Activated naive CD8-positive, alpha-beta T cell treated with anti-CD3 and anti-CD28 coated beads, Interleukin-2, amount 10 ng/mL, durations not matched to agents 7 days and 5 days (primary cell): Measurements from ENCODE around the gene RPL37. TPM values are rescaled to one million over a fixed set of nuclear protein-coding genes. Genes with fewer than 3 reads are reported as not detected.

Source experiments
- ATAC-seq: fragments of 150-1000 bp; cut with Tn5 transposase; one replicate; pipeline ENCODE4 v1.10.0; 2021; ENCODE audit warnings: low read depth, moderate library complexity
- POLR2A ChIA-PET: fragments of 350-600 bp; sonication (Branson Sonifier 250); formaldehyde crosslinking; loops from one replicate; lab custom pipeline; 2021; ENCODE audit warnings: antibody characterized with exemption; lab: Charles Lee
- DNase-seq: peaks from one replicate; pipeline ENCODE4 v3.0.0; 2021
- H3K27ac Mint-ChIP-seq: one replicate; pipeline ENCODE4 v1.8.0; 2022; ENCODE audit warnings: mild to moderate bottlenecking, mixed read lengths
- H3K27me3 Mint-ChIP-seq: one replicate; pipeline ENCODE4 v1.8.0; 2022; ENCODE audit warnings: mild to moderate bottlenecking, moderate library complexity, mixed read lengths
- H3K36me3 Mint-ChIP-seq: one replicate; pipeline ENCODE4 v1.8.0; 2021; ENCODE audit warnings: mild to moderate bottlenecking, mixed read lengths
- H3K4me1 Mint-ChIP-seq: one replicate; pipeline ENCODE4 v1.8.0; 2021; ENCODE audit warnings: mixed read lengths
- H3K4me3 Mint-ChIP-seq: one replicate; pipeline ENCODE4 v1.8.0; 2022; ENCODE audit warnings: mild to moderate bottlenecking, moderate library complexity, mixed read lengths
- H3K9me3 Mint-ChIP-seq: one replicate; pipeline ENCODE4 v1.8.0; 2021; ENCODE audit warnings: mixed read lengths
- total RNA-seq, 2 experiments: library from RNA; stranded (reverse); gene quantifications; one replicate each; pipeline ENCODE4 v1.2.3, GENCODE V29; 2021

Gene RPL37
- total RNA-seq, 2 experiments from 2014 or later, result 1,700 to 1,758 TPM

- POLR2A ChIA-PET, result no interaction called here
- H3K27ac Mint-ChIP-seq, result no peak overlapping the region
- H3K4me1 Mint-ChIP-seq, result peaks cover 1% of the 10 kb centered on the region
- no peak for ATAC-seq
- H3K9me3 Mint-ChIP-seq, result peaks cover 3% of the 10 kb centered on the region
- no peak for DNase-seq
- H3K4me3 Mint-ChIP-seq, result no peak overlapping the region
- H3K27me3 Mint-ChIP-seq, result peaks cover 3% of the 10 kb centered on the region
- H3K36me3 Mint-ChIP-seq, result peaks cover 9% of the 10 kb centered on the region
These were observed 18.7 kb upstream of the RPL37 start for GRCh38 chr5:40853632-40854192.

- Mint-ChIP-seq H3K4me3 (no peak overlapping the region), H3K9me3 (no peaks in the 10 kb centered on the region), H3K4me1 (peaks cover 1% of the 10 kb centered on the region), H3K36me3 (peaks cover 1% of the 10 kb centered on the region), H3K27ac (no peak overlapping the region), H3K27me3 (peaks cover 15% of the 10 kb centered on the region)
- ATAC-seq (no peak), DNase-seq (no peak)
- POLR2A ChIA-PET, result no interaction called here
These were observed 12.5 kb upstream of the RPL37 start for GRCh38 chr5:40847525-40847924.

GRCh38 chr5:40846371-40846770 lies 11.3 kb upstream of the RPL37 start:
- Mint-ChIP-seq H3K36me3 (peaks cover 4% of the 10 kb centered on the region), H3K9me3 (no peaks in the 10 kb centered on the region), H3K27ac (no peak overlapping the region), H3K4me1 (peaks cover 5% of the 10 kb centered on the region), H3K27me3 (peaks cover 20% of the 10 kb centered on the region), H3K4me3 (no peak overlapping the region)
- no peak for ATAC-seq
- no peak for DNase-seq
- POLR2A ChIA-PET, result no interaction called here

GRCh38 chr5:40844565-40844964 lies 9.5 kb upstream of the RPL37 start:
- POLR2A ChIA-PET, result interaction anchor here (0.7 to 1.8 kb wide), 2 partner anchors 9 to 625 kb away, joined by 4 read pairs; partner anchors contain the start of gene RPL37
- Mint-ChIP-seq H3K36me3 (peaks cover 5% of the 10 kb centered on the region), H3K9me3 (no peaks in the 10 kb centered on the region), H3K27ac (no peak overlapping the region), H3K4me1 (peaks cover 11% of the 10 kb centered on the region), H3K4me3 (no peak overlapping the region), H3K27me3 (peaks cover 22% of the 10 kb centered on the region)
- DNase-seq (no peak), ATAC-seq (no peak)

GRCh38 chr5:40842351-40842750 lies 7.3 kb upstream of the RPL37 start:
- Mint-ChIP-seq H3K4me1 (peaks cover 18% of the 10 kb centered on the region), H3K27ac (no peak overlapping the region), H3K9me3 (no peaks in the 10 kb centered on the region), H3K36me3 (peaks cover 7% of the 10 kb centered on the region), H3K4me3 (no peak overlapping the region), H3K27me3 (peaks cover 14% of the 10 kb centered on the region)
- ATAC-seq, result no peak
- no peak for DNase-seq
- POLR2A ChIA-PET, result no interaction called here

GRCh38 chr5:40841068-40841805 lies 6.2 kb upstream of the RPL37 start, which contains the start of gene CARD6:
Gene CARD6, plus strand, starts transcription at chr5:40841367. Its CDS starts 16 bp downstream, at chr5:40841383.
- Mint-ChIP-seq H3K36me3 (peaks cover 7% of the 10 kb centered on the region), H3K27me3 (peaks cover 14% of the 10 kb centered on the region), H3K4me1 (peaks cover 19% of the 10 kb centered on the region), H3K9me3 (no peaks in the 10 kb centered on the region), H3K27ac (peak within 1 kb of the TSS; percentile 93), H3K4me3 (peak within 1 kb of the TSS; percentile 96)
- POLR2A ChIA-PET, result interaction anchor here (1.1 kb wide), 1 partner anchor 44 kb away, joined by 4 read pairs; the partner anchor contains the start of gene PRKAA1
- ATAC-seq (peak; percentile 43), DNase-seq (no peak)

- POLR2A ChIA-PET, result no interaction called here
- Mint-ChIP-seq H3K4me3 (no peak overlapping the region), H3K4me1 (peaks cover 32% of the 10 kb centered on the region), H3K27me3 (peaks cover 10% of the 10 kb centered on the region), H3K9me3 (no peaks in the 10 kb centered on the region), H3K36me3 (peaks cover 24% of the 10 kb centered on the region), H3K27ac (no peak overlapping the region)
- DNase-seq, result no peak
- no peak for ATAC-seq
These were observed 3.1 kb upstream of the RPL37 start for GRCh38 chr5:40838086-40838485.

GRCh38 chr5:40834391-40834848 lies 602 bp downstream of the RPL37 start:
- peaks cover 47% of the 10 kb centered on the region for H3K36me3 Mint-ChIP-seq
- H3K27ac Mint-ChIP-seq, result peak overlapping the region; percentile 96
- H3K27me3 Mint-ChIP-seq, result peaks cover 3% of the 10 kb centered on the region
- DNase-seq (peak; percentile 46), ATAC-seq (no peak)
- no peaks in the 10 kb centered on the region for H3K9me3 Mint-ChIP-seq
- peaks cover 42% of the 10 kb centered on the region for H3K4me1 Mint-ChIP-seq
- H3K4me3 Mint-ChIP-seq, result peak overlapping the region; percentile 97
- POLR2A ChIA-PET, result interaction anchor here (0.6 to 2.1 kb wide), 7 partner anchors 9 to 428 kb away, joined by 3 to 6 read pairs (median 3); partner anchors contain the start of gene TTC33

GRCh38 chr5:40833712-40834229 lies 1.3 kb downstream of the RPL37 start:
- ATAC-seq (no peak), DNase-seq (no peak)
- Mint-ChIP-seq H3K9me3 (no peaks in the 10 kb centered on the region), H3K27ac (peak overlapping the region; percentile 96), H3K36me3 (peaks cover 52% of the 10 kb centered on the region), H3K4me3 (peak overlapping the region; percentile 97), H3K27me3 (no peaks in the 10 kb centered on the region), H3K4me1 (peaks cover 47% of the 10 kb centered on the region)
- POLR2A ChIA-PET, result interaction anchor here (0.6 kb wide), 1 partner anchor 20 kb away, joined by 3 read pairs; no protein-coding TSS in a partner anchor

GRCh38 chr5:40832345-40832744 lies 2.7 kb downstream of the RPL37 start:
- H3K36me3 Mint-ChIP-seq, result peaks cover 65% of the 10 kb centered on the region
- POLR2A ChIA-PET, result interaction anchor here (0.6 kb wide), 1 partner anchor 9 kb away, joined by 5 read pairs; no protein-coding TSS in a partner anchor
- DNase-seq (no peak), ATAC-seq (no peak)
- peak overlapping the region; percentile 7 for H3K27ac Mint-ChIP-seq
- H3K4me3 Mint-ChIP-seq, result peak overlapping the region; percentile 97
- no peaks in the 10 kb centered on the region for H3K9me3 Mint-ChIP-seq
- H3K4me1 Mint-ChIP-seq, result peaks cover 54% of the 10 kb centered on the region
- no peaks in the 10 kb centered on the region for H3K27me3 Mint-ChIP-seq

GRCh38 chr5:40831346-40832210 lies 3.4 kb downstream of the RPL37 start:
- peak overlapping the region; percentile 7 for H3K27ac Mint-ChIP-seq
- no peak for DNase-seq
- no peaks in the 10 kb centered on the region for H3K27me3 Mint-ChIP-seq
- peaks cover 54% of the 10 kb centered on the region for H3K4me1 Mint-ChIP-seq
- no peak for ATAC-seq
- H3K9me3 Mint-ChIP-seq, result no peaks in the 10 kb centered on the region
- H3K36me3 Mint-ChIP-seq, result peaks cover 72% of the 10 kb centered on the region
- H3K4me3 Mint-ChIP-seq, result peak overlapping the region; percentile 97
- POLR2A ChIA-PET, result interaction anchor here (0.6 kb wide), 1 partner anchor 9 kb away, joined by 5 read pairs; no protein-coding TSS in a partner anchor

- peaks cover 47% of the 10 kb centered on the region for H3K4me1 Mint-ChIP-seq
- no peak overlapping the region for H3K4me3 Mint-ChIP-seq
- POLR2A ChIA-PET, result interaction anchor here (0.7 to 1.3 kb wide), 2 partner anchors 19 to 32 kb away, joined by 3 to 4 read pairs; partner anchors contain the start of gene PRKAA1
- ATAC-seq (no peak), DNase-seq (no peak)
- H3K27ac Mint-ChIP-seq, result no peak overlapping the region
- peaks cover 73% of the 10 kb centered on the region for H3K36me3 Mint-ChIP-seq
- H3K9me3 Mint-ChIP-seq, result no peaks in the 10 kb centered on the region
- no peaks in the 10 kb centered on the region for H3K27me3 Mint-ChIP-seq
These were observed 5.1 kb downstream of the RPL37 start for GRCh38 chr5:40829748-40830533.
